SK-N-SH treated with all-trans-retinoic acid at 6 μM for 48 hours (cell line): Measurements from ENCODE around the gene FHIT.

Experiments used
- ATAC-seq: fragments of 200-7000 bp; cut with Tn5 transposase; 3 replicates; pipeline ENCODE4 v1.9.1; 2020; ENCODE audit warnings: mild to moderate bottlenecking, moderate library complexity
- ARNTL ChIP-seq: fragments of 450-650 bp; formaldehyde crosslinking; IDR thresholded peaks from 2 replicates; pipeline ENCODE4 v1.5.0; 2020; ENCODE audit warnings: low read depth, mild to moderate bottlenecking, moderate library complexity, borderline replicate concordance
- BACH2 ChIP-seq: fragments of 250-450 bp; sonication (Bioruptor Pico); IDR thresholded peaks from 2 replicates; pipeline ENCODE4 v1.9.0; 2021; ENCODE audit warnings: mild to moderate bottlenecking, borderline replicate concordance
- CSDC2 ChIP-seq: fragments of 250-450 bp; sonication (Bioruptor Pico); IDR thresholded peaks from 2 replicates; pipeline ENCODE4 v1.5.0; 2020; ENCODE audit warnings: mild to moderate bottlenecking, moderate library complexity
- ESRRG ChIP-seq: fragments of 250-450 bp; sonication (Bioruptor Pico); IDR thresholded peaks from 2 replicates; pipeline ENCODE4 v1.6.1; 2021; ENCODE audit warnings: mild to moderate bottlenecking
- GLIS3 ChIP-seq: fragments of 250-450 bp; sonication (Bioruptor Pico); IDR thresholded peaks from 2 replicates; pipeline ENCODE4 v1.5.0; 2020; ENCODE audit warnings: mild to moderate bottlenecking, moderate library complexity
- ISL1 ChIP-seq: fragments of 250-450 bp; sonication (Bioruptor Pico); IDR thresholded peaks from 2 replicates; pipeline ENCODE4 v2.1.2; 2022; ENCODE audit warnings: mild to moderate bottlenecking, moderate library complexity
- OSR1 ChIP-seq: fragments of 250-450 bp; sonication (Bioruptor Pico); IDR thresholded peaks from 2 replicates; pipeline ENCODE4 v1.8.0; 2022; ENCODE audit warnings: moderate library complexity, mild to moderate bottlenecking, inconsistent platforms
- PPARA ChIP-seq: fragments of 250-450 bp; sonication (Bioruptor Pico); IDR thresholded peaks from 2 replicates; pipeline ENCODE4 v1.5.0; 2020; ENCODE audit warnings: mild to moderate bottlenecking, borderline replicate concordance
- RARB ChIP-seq: fragments of 250-450 bp; sonication (Bioruptor Pico); IDR thresholded peaks from 2 replicates; pipeline ENCODE4 v1.8.0; 2021; ENCODE audit warnings: mild to moderate bottlenecking, moderate library complexity
- SNAI2 ChIP-seq: fragments of 250-450 bp; sonication (Bioruptor Pico); IDR thresholded peaks from 2 replicates; pipeline ENCODE4 v1.5.0; 2020; ENCODE audit warnings: mild to moderate bottlenecking, moderate library complexity
- TCF4 ChIP-seq: fragments of 250-450 bp; sonication (Bioruptor Pico); IDR thresholded peaks from 2 replicates; pipeline ENCODE4 v1.8.0; 2021; ENCODE audit warnings: mild to moderate bottlenecking, moderate library complexity, borderline replicate concordance
- TOX ChIP-seq: fragments of 250-450 bp; sonication (Bioruptor Pico); IDR thresholded peaks from 2 replicates; pipeline ENCODE4 v1.8.0; 2021; ENCODE audit warnings: mild to moderate bottlenecking, moderate library complexity, borderline replicate concordance
- ZC3H10 ChIP-seq: fragments of 250-450 bp; sonication (Bioruptor Pico); IDR thresholded peaks from 2 replicates; pipeline ENCODE4 v1.5.1; 2021; ENCODE audit warnings: mild to moderate bottlenecking, moderate library complexity
- ZFP3 ChIP-seq: fragments of 250-450 bp; sonication (Bioruptor Pico); IDR thresholded peaks from 2 replicates; pipeline ENCODE4 v1.5.0; 2020; ENCODE audit warnings: mild to moderate bottlenecking, moderate library complexity
- ZFP30 ChIP-seq: fragments of 450-650 bp; formaldehyde crosslinking; IDR thresholded peaks from 2 replicates; pipeline ENCODE4 v1.5.0; 2022; ENCODE audit warnings: mild to moderate bottlenecking, moderate library complexity
- ZNF70 ChIP-seq: fragments of 450-650 bp; formaldehyde crosslinking; IDR thresholded peaks from 2 replicates; pipeline ENCODE4 v1.5.0; 2020; ENCODE audit warnings: mild to moderate bottlenecking, moderate library complexity
- ZNF8 ChIP-seq: fragments of 450-650 bp; formaldehyde crosslinking; IDR thresholded peaks from 2 replicates; pipeline ENCODE4 v1.5.0; 2020; ENCODE audit warnings: mild to moderate bottlenecking, moderate library complexity
- TF ChIP-seq, protein P1 (sequence below): fragments of 250-450 bp; sonication (Bioruptor Pico); IDR thresholded peaks from 2 replicates; pipeline ENCODE4 v1.5.1; 2020; ENCODE audit warnings: low read depth, mild to moderate bottlenecking, moderate library complexity
- TF ChIP-seq, protein P2 (sequence below): fragments of 250-450 bp; sonication (Bioruptor Pico); IDR thresholded peaks from 2 replicates; pipeline ENCODE4 v1.8.0; 2020; ENCODE audit warnings: mild to moderate bottlenecking, moderate library complexity, borderline replicate concordance
- TF ChIP-seq, protein P3 (sequence below): fragments of 250-450 bp; sonication (Bioruptor Pico); IDR thresholded peaks from 2 replicates; pipeline ENCODE4 v1.5.0; 2020; ENCODE audit warnings: mild to moderate bottlenecking, moderate library complexity
- TF ChIP-seq, protein P4 (sequence below): fragments of 250-450 bp; sonication (Bioruptor Pico); IDR thresholded peaks from 2 replicates; pipeline ENCODE4 v1.5.1; 2021; ENCODE audit warnings: mild to moderate bottlenecking, moderate library complexity

The FHIT gene

DNA sequence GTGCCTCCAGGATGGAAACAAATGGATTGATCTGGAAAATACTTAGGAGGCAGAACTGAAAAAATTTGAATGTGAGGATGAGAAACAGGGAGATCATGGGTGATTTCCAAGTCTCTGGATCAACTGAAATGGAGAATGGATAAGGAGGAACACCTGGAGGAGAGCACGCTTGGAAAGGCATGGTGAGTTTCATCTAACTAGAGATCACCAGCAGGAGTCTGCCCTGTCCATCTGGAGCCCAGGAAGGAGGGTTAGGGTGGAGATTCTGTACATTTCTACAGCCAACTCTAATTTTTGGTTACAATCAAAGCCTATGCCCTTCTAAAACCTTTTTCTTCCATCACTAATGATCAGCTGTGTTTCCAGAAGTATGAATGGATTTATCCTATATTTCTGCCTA lies 1205.6 kb downstream of the FHIT start:
- TF ChIP-seq SNAI2 (CRISPR knock-in tag) (no peak), ARNTL (CRISPR knock-in tag) (no peak), TOX (CRISPR knock-in tag) (no peak), GLIS3 (no peak), ZC3H10 (CRISPR knock-in tag) (no peak), ESRRG (CRISPR knock-in tag) (no peak), OSR1 (CRISPR knock-in tag) (no peak), TCF4 (CRISPR knock-in tag) (no peak)
- TF ChIP-seq, protein P1, sequence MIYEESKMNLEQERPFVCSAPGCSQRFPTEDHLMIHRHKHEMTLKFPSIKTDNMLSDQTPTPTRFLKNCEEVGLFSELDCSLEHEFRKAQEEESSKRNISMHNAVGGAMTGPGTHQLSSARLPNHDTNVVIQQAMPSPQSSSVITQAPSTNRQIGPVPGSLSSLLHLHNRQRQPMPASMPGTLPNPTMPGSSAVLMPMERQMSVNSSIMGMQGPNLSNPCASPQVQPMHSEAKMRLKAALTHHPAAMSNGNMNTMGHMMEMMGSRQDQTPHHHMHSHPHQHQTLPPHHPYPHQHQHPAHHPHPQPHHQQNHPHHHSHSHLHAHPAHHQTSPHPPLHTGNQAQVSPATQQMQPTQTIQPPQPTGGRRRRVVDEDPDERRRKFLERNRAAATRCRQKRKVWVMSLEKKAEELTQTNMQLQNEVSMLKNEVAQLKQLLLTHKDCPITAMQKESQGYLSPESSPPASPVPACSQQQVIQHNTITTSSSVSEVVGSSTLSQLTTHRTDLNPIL (CRISPR knock-in tag) = no peak
- TF ChIP-seq, protein P2, sequence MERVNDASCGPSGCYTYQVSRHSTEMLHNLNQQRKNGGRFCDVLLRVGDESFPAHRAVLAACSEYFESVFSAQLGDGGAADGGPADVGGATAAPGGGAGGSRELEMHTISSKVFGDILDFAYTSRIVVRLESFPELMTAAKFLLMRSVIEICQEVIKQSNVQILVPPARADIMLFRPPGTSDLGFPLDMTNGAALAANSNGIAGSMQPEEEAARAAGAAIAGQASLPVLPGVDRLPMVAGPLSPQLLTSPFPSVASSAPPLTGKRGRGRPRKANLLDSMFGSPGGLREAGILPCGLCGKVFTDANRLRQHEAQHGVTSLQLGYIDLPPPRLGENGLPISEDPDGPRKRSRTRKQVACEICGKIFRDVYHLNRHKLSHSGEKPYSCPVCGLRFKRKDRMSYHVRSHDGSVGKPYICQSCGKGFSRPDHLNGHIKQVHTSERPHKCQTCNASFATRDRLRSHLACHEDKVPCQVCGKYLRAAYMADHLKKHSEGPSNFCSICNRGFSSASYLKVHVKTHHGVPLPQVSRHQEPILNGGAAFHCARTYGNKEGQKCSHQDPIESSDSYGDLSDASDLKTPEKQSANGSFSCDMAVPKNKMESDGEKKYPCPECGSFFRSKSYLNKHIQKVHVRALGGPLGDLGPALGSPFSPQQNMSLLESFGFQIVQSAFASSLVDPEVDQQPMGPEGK = no peak
- TF ChIP-seq, protein P3, sequence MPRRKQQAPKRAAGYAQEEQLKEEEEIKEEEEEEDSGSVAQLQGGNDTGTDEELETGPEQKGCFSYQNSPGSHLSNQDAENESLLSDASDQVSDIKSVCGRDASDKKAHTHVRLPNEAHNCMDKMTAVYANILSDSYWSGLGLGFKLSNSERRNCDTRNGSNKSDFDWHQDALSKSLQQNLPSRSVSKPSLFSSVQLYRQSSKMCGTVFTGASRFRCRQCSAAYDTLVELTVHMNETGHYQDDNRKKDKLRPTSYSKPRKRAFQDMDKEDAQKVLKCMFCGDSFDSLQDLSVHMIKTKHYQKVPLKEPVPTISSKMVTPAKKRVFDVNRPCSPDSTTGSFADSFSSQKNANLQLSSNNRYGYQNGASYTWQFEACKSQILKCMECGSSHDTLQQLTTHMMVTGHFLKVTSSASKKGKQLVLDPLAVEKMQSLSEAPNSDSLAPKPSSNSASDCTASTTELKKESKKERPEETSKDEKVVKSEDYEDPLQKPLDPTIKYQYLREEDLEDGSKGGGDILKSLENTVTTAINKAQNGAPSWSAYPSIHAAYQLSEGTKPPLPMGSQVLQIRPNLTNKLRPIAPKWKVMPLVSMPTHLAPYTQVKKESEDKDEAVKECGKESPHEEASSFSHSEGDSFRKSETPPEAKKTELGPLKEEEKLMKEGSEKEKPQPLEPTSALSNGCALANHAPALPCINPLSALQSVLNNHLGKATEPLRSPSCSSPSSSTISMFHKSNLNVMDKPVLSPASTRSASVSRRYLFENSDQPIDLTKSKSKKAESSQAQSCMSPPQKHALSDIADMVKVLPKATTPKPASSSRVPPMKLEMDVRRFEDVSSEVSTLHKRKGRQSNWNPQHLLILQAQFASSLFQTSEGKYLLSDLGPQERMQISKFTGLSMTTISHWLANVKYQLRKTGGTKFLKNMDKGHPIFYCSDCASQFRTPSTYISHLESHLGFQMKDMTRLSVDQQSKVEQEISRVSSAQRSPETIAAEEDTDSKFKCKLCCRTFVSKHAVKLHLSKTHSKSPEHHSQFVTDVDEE (CRISPR knock-in tag) = no peak
- no peak for ATAC-seq

DNA sequence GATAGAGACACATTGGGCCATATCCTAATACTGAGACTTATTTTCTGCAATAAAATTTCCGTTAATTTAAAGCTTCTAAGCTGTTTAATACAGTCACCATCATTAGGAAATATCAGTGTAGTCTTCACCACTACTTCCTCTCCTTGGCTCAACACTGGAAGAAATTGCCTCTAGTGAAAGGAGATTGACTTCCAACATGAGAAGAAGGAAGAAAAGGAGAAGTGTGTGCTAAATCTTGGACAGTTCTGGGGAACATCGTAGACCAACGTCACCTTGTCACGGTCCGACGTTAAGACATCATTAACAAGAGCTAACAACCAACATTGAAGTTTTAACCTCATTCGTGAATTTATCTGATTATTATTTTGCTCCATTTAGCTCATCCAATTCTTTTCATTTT lies 1214.4 kb downstream of the FHIT start:
- ATAC-seq = no peak
- TF ChIP-seq GLIS3 (no peak), ZNF70 (no peak), TOX (CRISPR knock-in tag) (no peak), SNAI2 (CRISPR knock-in tag) (no peak), ZFP30 (CRISPR knock-in tag) (no peak), ISL1 (CRISPR knock-in tag) (no peak), ZFP3 (CRISPR knock-in tag) (no peak)
- TF ChIP-seq, protein P2 = no peak

DNA sequence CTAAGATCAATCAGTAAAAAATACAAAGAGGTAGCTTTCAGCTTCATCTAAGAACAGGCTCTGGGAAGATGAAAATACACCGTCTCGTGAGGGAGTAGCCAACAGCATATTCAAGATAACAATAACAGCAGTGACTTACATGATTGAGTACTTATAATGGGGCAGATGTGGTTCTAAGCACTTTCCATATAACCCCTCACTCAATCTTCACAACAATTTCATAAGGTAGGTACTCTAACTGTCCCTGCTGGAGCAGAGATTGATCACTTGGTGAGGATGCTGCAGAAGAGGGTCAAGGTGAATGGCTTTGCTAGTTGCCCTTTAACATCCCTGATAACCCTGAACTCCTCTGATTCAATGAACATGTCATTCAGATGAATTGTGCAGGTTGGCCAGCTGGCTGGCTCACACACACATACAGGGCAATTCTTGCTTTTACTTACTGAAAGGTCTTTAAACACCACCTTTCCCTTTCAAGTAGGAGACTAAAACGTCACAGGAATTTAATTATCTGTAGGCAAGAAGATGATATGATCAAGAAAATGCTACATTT lies 1217.3 kb downstream of the FHIT start:
- TF ChIP-seq GLIS3 = no peak
- TF ChIP-seq, protein P3 (CRISPR knock-in tag) = no peak
- no peak for ATAC-seq

DNA sequence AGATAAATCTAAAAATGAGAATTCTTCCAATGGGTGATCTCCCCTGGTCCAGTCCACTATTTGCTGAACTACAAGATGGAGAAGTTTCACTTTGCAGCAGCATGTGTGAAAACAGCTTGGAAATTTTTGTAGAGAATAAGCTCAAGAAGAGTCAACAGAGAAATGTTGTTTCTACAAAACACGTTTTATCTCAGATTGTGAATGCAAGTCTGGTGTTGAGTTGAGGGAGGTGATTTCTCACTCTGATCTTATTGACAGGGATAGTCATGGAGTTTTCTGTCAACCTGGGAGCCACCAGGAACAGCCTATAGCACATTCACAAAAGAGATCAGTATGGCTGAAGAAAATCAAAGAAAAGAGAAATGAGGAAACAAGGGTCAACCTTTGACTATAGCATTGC lies 1220.3 kb downstream of the FHIT start:
- ATAC-seq = no peak
- no peak for TF ChIP-seq BACH2 (CRISPR knock-in tag)
- TF ChIP-seq ZFP30 (CRISPR knock-in tag) = no peak
- no peak for TF ChIP-seq TOX (CRISPR knock-in tag)
- no peak for TF ChIP-seq ZNF8 (CRISPR knock-in tag)
- TF ChIP-seq, protein P4, sequence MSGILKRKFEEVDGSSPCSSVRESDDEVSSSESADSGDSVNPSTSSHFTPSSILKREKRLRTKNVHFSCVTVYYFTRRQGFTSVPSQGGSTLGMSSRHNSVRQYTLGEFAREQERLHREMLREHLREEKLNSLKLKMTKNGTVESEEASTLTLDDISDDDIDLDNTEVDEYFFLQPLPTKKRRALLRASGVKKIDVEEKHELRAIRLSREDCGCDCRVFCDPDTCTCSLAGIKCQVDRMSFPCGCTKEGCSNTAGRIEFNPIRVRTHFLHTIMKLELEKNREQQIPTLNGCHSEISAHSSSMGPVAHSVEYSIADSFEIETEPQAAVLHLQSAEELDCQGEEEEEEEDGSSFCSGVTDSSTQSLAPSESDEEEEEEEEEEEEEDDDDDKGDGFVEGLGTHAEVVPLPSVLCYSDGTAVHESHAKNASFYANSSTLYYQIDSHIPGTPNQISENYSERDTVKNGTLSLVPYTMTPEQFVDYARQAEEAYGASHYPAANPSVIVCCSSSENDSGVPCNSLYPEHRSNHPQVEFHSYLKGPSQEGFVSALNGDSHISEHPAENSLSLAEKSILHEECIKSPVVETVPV (CRISPR knock-in tag) = no peak
- TF ChIP-seq, protein P3 (CRISPR knock-in tag) = no peak
- no peak for TF ChIP-seq PPARA
- TF ChIP-seq TCF4 (CRISPR knock-in tag) = no peak
- TF ChIP-seq CSDC2 (CRISPR knock-in tag) = no peak
- TF ChIP-seq ISL1 (CRISPR knock-in tag) = no peak
- no peak for TF ChIP-seq ZFP3 (CRISPR knock-in tag)
- no peak for TF ChIP-seq RARB (CRISPR knock-in tag)
